GM18507 (cell line): Measurements from ENCODE around the gene TSPYL4.
"Not testable (repeated sequence)": the region's sequence is repeated elsewhere in the genome, so short reads cannot be mapped to it uniquely, and the experiment has no call there.

Experiments used
- DNase-seq: peaks from one replicate; pipeline ENCODE4 v3.0.0; 2011; ENCODE audit warnings: low read depth; ENCODE audit not compliant: insufficient read length; ENCODE audit errors: extremely low spot score
- FAIRE-seq: peaks from 2 replicates; lab custom pipeline; 2011; peaks lifted over from hg19 to GRCh38; lab: Jason Lieb, UNC

Gene TSPYL4

GRCh38 chr6:116253505-116254296 lies at the start of gene TSPYL4:
Gene TSPYL4, minus strand, starts transcription at chr6:116254075. Its CDS starts 67 bp downstream, at chr6:116254008.
- peak; percentile 71 for DNase-seq
- FAIRE-seq, result peak; percentile 95

- no peak for FAIRE-seq
- DNase-seq, result no peak
Observed at GRCh38 chr6:116301104-116301503, 47.2 kb upstream of the TSPYL4 start.

- DNase-seq (no peak), FAIRE-seq (no peak)
Observed at GRCh38 chr6:116300566-116300965, 46.7 kb upstream of the TSPYL4 start.

- DNase-seq (no peak), FAIRE-seq (peak; percentile 46)
Observed at GRCh38 chr6:116298973-116299372, 45.1 kb upstream of the TSPYL4 start.

- DNase-seq (no peak), FAIRE-seq (no peak)
Observed at GRCh38 chr6:116298273-116298672, 44.4 kb upstream of the TSPYL4 start.

- no peak for FAIRE-seq
- DNase-seq, result no peak
Observed at GRCh38 chr6:116292553-116292952, 38.7 kb upstream of the TSPYL4 start.

GRCh38 chr6:116291701-116292396 lies 38.0 kb upstream of the TSPYL4 start:
- no peak for FAIRE-seq
- no peak for DNase-seq

- no peak for DNase-seq
- no peak for FAIRE-seq
Observed at GRCh38 chr6:116290799-116291198, 36.9 kb upstream of the TSPYL4 start.

GRCh38 chr6:116289876-116290275 lies 36.0 kb upstream of the TSPYL4 start:
- DNase-seq (no peak), FAIRE-seq (no peak)

- no peak for DNase-seq
- peak; percentile 91 for FAIRE-seq
Observed at GRCh38 chr6:116287689-116288282, 33.9 kb upstream of the TSPYL4 start.

- FAIRE-seq (no peak), DNase-seq (no peak)
Observed at GRCh38 chr6:116286773-116287358, 33.0 kb upstream of the TSPYL4 start.

GRCh38 chr6:116284984-116285383 lies 31.1 kb upstream of the TSPYL4 start:
- DNase-seq, result not testable (repeated sequence)

GRCh38 chr6:116283191-116283590 lies 29.3 kb upstream of the TSPYL4 start:
- DNase-seq (no peak), FAIRE-seq (no peak)

More at GRCh38 chr6:116284984-116285383, 31.1 kb upstream of the TSPYL4 start:
- not testable (repeated sequence) for FAIRE-seq

- DNase-seq (no peak), FAIRE-seq (no peak)
Observed at GRCh38 chr6:116282698-116283097, 28.8 kb upstream of the TSPYL4 start.

- no peak for DNase-seq
- no peak for FAIRE-seq
Observed at GRCh38 chr6:116280933-116281316, 27.1 kb upstream of the TSPYL4 start.

GRCh38 chr6:116280161-116280932 lies 26.5 kb upstream of the TSPYL4 start:
- FAIRE-seq (no peak), DNase-seq (no peak)

GRCh38 chr6:116279232-116280160 lies 25.6 kb upstream of the TSPYL4 start, which contains the start of gene TSPYL1:
Gene TSPYL1, minus strand, starts transcription at chr6:116279930. Its CDS starts 100 bp downstream, at chr6:116279830.
- FAIRE-seq (peak; percentile 95), DNase-seq (peak; percentile 78)

GRCh38 chr6:116278854-116279231 lies 25.0 kb upstream of the TSPYL4 start:
- DNase-seq, result no peak
- FAIRE-seq, result no peak
